HTR-8/SVneo (cell line): ENCODE results near the gene UBE2E2.

Experiments
- DNase-seq: peaks from one replicate; pipeline ENCODE4 v3.0.0; 2011; ENCODE audit warnings: low spot score, mixed read lengths; ENCODE audit not compliant: insufficient read length
- FAIRE-seq: peaks from 2 replicates; lab custom pipeline; 2011; peaks lifted over from hg19 to GRCh38; lab: Jason Lieb, UNC

UBE2E2 gene

DNA sequence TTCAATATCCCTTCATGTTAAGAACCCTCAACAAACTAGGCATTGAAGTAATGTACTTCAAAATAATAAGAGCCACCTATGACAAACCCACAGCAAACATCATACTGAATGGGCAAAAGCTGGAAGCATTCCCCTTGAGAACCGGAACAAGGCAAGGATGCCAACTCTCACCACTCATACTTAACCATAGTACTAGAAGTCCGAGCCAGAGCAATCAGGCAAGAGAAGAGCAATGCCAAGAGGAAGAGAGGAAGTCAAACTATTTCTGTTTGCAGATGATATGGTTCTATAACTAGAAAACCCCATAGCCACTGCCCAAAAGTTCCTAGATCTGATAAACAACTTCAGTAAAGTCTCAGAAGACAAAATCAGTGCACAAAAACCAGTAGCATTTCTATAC is 161.9 kb downstream of the UBE2E2 start:
- no peak for FAIRE-seq
- no peak for DNase-seq

DNA sequence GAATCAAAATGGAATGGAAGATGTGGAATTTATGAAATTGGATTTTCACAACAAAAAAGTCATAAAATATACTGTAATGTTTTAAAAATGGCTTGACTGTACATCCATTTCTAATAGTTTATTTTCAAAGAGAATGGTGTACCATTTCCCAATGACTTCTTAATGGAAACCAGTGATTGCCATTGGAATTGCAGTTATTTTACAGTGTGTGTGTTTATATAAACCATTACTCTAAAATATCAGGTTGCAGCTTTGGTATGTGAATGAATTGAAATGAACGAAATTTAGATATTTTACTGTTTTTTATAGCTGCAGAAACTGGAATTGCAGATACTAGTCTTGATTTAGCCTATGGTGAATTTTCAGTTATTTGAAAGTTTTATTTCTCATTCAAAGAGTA is 165.6 kb downstream of the UBE2E2 start:
- no peak for FAIRE-seq
- DNase-seq, result no peak

DNA sequence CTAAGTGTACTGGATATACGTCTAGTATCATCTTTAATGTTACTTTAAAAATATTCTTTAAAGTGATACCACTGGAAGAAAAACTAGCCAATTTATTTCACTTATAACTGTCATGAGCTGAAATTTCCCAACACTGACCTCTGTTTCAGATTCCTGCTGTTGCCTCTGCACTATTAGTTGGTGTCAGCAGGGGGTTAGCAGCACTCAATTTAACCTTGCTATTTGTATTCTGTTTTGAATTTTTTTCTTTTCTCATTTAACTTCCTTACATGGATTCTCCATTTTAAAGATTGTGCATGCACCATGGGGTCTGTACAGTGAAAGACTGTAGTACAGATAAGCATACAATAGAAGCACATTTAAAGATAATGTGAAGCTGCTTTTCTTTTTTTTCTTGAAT is 169.2 kb downstream of the UBE2E2 start:
- DNase-seq (no peak), FAIRE-seq (no peak)

DNA sequence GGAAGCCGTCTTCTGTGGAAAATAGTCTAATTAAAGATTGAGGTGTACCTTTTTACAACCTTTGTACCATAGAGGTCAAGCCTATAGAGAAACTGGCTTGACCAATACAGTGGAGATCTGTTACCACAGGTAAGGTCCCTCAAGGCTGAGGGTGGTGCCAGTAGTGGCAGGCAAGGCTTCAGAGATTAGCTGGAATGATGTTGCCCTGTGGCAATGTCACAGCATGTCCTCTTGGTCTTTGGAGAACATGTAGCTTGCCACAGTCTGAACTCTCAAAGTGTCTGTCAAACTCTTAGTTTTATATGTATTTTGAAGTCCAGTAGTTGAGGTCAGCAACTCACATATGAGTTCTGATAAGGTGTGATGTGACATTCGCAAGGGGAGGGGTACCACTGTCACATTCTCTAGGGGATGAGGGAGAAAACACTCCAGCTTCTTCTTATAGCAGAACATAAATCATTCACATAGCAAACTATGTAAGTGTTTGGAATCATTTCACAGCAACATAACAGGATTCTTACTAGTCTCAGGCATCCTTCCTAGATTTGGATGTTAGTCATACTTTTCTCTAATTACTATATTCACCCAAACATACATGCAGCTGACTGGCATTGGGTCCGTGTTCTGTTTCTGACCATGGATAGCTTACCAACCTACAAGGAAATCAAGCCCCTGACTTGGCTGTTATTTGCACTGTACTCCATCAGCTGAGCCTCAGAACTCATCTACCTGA is 173.6 kb downstream of the UBE2E2 start:
- no peak for FAIRE-seq
- no peak for DNase-seq

DNA sequence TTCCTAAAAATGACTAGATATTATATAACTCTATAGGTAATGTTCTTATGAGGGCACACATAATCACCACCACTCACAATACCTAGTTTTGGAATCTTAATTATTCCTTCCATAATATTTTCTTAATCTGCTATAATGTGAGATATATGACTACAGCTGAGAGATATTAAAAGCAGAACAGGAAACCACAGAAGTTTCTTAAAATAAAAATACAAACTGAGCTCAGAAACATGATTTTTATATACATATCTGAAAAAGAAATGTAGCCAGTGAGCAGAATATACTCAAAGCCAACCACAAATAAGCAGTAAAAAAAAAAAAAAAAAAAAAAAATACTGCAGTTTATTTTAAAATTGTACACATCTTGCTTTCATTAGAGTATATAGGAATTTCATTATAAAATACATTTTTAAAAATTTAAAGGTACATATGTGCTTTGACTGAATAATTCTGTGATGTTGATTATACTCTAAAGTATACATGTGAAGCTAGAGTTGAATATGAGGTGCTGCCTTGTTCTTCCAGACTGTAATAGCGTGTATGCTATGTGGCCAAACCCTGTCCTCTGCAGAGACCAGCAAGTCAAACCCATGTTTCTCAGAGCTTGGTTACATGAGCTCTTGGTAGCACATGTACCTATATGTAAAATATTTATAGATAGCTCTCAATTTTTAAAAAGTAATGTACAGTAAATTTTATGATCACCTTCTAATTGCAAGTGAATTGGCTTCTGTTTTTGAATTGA is 175.0 kb downstream of the UBE2E2 start:
- FAIRE-seq (no peak), DNase-seq (no peak)

DNA sequence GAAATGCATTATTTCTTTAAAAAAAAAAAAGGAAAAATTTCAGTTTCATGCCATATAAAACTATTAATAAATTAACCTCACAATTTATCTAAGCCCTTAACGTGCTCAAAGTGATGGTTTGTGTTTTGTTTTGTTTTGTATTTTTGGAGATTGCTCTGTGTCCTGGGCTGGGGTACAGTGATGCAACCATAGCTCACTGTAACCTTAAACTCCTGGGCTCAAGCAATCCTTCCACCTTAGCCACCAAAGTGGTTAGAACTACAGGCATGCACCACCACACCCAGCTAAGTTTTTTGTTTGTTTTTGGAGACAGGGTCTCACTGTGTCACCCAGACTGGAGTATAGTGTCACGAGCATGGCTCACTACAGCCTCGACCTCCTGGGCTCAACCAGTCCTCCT is 180.7 kb downstream of the UBE2E2 start:
- FAIRE-seq (no peak), DNase-seq (no peak)

DNA sequence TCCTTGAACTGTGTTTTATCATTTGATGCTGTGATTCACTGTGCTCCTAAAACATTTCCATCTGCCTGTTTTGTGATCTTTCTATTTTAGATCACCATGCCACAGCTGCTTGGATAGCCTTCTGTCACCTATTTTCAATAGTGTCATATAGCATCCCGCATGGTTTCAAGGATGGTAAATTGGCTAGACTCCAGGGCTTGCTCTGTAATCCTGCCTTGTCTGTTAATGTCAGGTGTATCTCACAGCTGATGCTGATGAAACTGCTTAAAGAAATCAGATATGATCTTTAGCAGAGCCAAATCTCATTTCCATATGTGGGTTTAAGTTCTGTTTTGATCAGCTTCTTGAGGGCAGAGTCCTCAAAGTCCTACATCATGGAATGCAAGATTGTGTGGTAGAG is 182.2 kb downstream of the UBE2E2 start:
- DNase-seq, result no peak
- no peak for FAIRE-seq

DNA sequence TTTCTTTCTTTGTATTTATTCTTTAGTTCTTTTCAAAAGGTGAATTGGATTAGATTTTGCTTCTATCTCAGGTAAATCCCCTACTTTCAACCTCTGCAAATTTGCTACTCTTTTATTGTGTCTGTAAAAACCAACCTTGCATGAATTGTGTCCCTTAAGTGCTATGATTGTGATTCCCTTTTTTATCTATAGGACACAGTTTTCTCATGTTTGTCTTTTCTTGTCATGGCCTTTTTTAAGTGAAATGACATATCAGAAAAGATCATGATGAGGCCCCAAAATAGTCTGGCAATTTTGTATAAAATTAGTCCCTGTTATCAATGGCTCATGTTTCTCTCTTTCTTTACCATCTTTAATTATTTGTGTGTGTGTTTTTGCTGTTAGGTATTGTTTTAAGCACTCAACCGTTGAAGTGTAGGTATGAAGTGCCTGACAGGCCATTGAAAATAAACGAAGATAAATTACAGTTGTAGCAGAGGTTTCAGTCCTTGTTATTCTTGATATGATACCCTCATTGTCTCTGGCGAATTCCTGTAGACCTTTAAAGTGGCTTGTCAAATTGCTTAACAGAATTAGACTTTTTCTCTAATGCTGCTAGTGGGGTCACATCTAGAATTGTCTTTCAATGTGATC is 184.3 kb downstream of the UBE2E2 start:
- DNase-seq, result no peak
- no peak for FAIRE-seq

DNA sequence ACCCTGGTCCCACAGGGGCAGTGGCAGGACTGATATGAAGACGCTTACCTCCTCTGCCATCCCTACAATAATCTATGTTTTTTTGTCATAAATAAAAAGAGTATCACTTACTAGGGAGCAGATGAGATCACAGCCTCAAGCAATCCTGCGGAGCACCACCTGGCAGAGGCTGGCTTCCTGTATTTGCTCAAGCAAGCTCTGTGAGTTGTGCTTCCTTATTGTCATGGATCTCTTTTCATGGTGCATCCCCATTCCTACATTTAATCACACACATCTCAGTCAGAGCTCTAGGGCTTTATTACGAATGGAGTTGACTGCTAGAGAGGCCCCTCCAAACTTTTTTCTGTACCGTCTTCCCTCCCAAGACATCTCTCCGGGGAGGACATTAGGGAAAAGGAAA is 186.0 kb downstream of the UBE2E2 start:
- FAIRE-seq (no peak), DNase-seq (no peak)

DNA sequence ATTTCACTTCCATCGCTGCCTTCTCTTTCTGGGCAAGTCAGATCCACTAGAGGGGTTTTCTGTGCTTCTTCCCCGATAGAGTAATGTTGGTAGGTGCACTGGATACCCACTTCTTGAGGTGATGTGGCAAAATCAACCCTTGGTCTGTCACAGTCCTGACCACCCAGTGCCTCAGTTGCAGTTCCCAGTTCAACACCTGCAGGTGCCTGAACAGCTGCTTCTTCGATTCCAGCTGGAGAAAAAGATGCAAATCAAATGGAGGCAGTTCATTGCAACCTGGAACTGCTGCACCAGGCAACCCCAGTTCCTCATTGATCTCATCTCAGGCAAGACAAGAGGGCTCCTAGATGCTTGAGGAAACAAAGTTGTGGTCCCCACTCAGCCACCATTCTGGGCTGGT is 186.6 kb downstream of the UBE2E2 start:
- DNase-seq, result no peak

DNA sequence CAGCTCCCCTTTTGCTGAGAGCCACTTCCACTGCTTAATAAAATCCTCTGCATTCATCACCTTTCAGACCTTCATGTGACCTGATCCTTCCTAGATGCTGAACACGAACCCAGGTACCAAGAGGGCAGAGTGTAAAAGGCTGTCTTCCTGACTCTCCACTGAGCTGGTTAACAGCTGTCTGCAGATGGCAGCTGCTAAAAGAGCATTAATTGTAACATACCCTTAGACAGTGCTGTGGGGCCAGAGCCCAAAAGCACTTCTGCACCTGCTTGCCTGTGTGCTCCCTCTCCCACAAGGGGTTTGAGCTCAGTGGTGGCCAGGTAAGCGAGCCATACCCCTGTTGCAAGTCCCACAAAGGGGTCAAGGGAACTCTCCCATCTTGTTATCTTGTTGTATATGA is 187.3 kb downstream of the UBE2E2 start:
- DNase-seq (no peak), FAIRE-seq (no peak)

More for the DNA sequence above, 186.6 kb downstream of the UBE2E2 start:
- FAIRE-seq, result no peak

DNA sequence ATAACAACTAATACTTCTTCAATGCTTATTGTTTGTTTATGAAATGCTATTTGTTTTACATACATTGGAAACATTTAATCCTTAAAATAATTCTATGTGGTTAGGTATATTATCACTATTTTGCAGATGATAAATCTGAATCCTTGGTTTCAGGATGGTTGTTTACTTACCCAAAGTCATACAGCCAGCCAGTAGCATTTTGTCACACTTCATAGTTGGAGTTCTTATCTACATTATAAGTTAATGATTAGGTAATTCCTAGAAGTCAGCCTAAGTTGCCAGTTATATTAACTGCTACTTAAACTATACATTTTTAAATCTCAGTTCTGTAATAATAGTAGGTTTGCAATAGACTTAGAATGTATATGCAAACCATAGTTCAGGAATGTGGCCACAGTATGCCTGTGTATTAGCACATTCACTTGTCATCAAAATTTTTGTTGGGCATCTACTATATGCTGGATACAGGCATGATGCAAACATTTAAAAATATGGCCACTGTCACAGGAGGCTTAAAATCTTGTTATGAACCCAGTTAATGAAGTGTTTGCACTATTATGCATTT is 187.9 kb downstream of the UBE2E2 start:
- FAIRE-seq, result no peak

DNA sequence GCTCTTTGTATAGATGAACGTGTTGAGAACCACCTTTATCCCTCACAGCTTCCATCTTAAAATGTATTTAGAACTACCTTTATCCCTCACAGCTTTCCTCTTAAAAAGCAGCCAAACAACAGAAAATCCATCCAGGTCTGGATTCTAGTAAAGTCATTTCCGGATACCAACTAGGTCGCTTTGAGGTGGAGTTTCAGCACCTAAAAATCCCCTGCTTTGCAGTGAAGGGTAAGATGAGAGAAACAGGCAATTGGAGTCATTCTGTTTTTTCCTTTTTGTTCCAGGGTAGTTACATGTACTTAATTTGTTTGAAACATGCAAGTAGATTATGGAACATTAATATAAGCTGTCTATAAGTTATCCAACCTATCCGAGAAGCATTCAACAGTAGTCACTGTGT is 192.0 kb downstream of the UBE2E2 start:
- DNase-seq (no peak), FAIRE-seq (no peak)

More for the DNA sequence above, 187.9 kb downstream of the UBE2E2 start:
- no peak for DNase-seq

DNA sequence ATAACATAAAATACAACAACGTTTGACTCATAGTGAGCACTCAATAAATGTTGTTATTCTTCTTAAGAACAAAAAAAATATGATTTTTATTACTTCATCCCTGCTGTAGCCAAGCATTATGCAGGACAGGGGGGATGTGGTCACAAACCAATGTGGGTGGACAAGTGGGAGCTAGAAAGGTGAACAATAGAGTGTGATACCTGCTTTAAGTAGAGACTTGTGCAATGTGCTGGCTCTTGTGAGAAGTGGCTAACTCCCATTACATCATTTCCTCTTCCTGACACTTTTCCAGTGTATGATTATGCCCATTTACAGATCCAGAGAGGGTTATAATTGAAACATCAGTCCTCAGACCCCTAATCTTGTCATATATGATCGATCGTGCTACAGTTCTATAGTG is 193.6 kb downstream of the UBE2E2 start:
- no peak for FAIRE-seq
- no peak for DNase-seq

DNA sequence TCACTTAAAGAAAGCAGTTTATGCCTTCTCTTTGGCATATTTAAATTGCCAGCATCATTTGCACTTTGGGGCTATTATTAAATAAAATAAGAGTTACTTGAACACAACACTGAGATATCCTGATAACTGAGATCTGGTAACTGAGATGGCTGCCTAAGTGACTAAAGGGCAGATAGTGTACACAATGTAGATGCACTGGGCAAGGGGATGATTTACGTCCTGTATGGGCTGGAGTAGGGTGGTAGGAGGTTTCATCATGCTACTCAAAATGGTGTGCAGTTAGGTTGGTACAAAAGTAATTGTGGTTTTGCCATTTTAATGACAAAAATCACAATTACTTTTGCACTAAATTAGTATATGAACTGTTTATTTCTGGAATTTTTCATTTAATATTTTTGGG is 196.1 kb downstream of the UBE2E2 start:
- DNase-seq, result no peak
- no peak for FAIRE-seq

DNA sequence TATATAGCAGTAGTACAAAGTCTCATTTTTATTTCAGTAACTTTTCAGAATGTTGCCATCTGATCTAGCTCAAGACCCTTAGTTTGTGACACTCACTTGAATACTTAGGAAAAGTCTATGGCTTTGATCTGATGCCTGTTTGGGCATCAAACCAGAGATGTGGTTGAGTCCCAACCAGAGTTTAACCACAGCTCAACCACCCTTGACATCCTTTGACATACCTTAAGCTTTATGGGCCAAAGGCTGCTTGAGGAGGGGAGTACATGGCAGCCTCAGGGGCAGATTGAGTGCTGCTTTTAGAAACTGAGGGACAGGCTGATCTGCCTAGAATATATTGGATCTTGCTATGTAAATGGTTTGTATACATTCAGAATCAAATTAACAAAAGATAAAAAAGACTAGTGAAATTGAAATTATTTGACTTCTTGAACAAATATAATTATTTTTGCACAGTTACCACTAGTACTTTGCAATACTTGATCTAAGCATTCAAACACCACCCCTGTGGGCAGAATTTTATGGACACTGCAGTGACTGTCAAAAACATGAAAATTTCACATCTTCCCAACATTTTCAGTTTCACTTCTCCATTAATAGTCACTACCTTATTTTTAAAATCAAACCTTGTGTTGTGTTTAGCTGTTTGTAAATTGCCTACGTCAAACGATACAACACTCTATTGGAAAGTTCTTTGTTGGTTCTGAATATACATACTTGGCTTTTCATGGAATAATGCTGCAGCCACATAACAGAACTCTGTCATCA is 199.8 kb downstream of the UBE2E2 start:
- FAIRE-seq, result no peak
- DNase-seq, result no peak

DNA sequence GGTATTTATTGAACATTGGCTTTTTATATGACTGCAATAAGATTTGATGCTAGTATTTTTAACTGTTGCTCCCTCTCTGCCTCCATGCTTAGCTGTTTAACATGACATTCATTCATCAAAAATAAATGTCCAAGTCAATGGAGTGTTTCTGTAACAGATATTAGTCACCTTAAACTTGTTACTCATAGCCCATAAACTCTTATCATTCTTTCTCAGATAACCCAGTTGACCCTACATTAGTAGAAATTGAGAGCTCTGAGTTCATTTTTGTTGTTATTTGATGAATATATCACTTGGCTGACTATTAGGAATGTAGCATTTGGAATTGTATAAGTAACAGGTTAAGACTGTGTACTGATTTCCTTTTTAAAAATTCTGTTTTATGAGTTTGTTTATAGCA is 201.1 kb downstream of the UBE2E2 start:
- no peak for DNase-seq
- no peak for FAIRE-seq

DNA sequence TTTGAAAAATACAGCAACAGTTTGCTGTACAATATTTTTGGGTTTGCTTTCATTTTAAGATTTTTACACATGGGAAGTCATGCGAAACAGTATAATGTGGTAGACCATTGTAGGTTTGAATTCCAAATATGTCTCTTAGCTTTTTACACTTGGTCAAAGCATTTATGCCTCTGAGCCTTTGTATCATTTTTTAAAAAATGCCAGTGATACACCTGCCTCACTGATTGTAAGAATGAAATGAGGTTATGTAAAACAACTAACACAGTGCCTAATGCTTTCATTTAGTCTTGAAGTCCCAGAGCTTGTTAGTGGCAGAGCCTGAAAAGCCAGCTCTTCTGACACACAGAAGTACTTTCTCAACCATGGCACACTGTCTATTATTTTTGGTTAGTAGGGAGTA is 202.0 kb downstream of the UBE2E2 start:
- FAIRE-seq, result no peak
- DNase-seq, result no peak

DNA sequence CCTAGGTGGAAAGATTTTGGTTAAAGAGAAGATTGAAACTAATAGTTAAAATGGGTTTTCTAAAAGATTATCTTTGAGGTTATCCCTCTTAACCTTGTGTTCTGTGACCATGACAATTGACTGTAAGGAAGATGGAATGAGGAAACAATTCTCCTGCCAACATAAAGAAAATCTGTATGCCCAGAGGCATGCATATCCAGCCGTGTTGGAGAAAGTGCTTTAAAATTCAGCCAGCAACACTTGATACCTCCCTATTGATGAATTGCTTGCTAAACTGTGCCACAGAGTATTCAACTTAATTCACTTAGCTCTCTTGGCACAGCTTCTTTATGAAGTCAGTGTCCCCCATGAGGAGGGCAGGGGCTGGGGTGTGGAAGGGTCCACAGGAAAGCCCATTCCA is 203.5 kb downstream of the UBE2E2 start:
- no peak for FAIRE-seq
- DNase-seq, result no peak

DNA sequence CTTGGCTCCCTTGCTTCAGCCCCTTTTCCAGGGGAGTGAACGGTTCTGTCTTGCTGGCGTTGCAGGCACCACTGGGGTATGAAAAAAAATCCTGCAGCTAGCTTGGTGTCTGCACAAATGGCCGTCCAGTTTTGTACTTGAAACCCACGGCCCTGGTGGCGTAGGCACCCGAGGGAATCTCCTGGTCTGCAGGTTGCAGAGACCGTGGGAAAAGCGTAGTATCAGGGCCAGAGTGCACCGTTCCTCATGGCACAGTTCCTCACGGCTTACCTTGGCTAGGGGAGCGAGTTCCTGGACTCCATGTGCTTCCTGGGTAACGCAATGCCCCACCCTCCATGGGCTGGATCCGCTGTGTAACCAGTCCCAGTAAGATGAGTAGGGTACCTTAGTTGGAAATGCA is 214.9 kb downstream of the UBE2E2 start:
- FAIRE-seq (no peak), DNase-seq (no peak)
